Measurements from ENCODE around the gene C2CD4C.
"Not testable (repeated sequence)": the region's sequence is repeated elsewhere in the genome, so short reads cannot be mapped to it uniquely, and the experiment has no call there.

C2CD4C gene

DNA sequence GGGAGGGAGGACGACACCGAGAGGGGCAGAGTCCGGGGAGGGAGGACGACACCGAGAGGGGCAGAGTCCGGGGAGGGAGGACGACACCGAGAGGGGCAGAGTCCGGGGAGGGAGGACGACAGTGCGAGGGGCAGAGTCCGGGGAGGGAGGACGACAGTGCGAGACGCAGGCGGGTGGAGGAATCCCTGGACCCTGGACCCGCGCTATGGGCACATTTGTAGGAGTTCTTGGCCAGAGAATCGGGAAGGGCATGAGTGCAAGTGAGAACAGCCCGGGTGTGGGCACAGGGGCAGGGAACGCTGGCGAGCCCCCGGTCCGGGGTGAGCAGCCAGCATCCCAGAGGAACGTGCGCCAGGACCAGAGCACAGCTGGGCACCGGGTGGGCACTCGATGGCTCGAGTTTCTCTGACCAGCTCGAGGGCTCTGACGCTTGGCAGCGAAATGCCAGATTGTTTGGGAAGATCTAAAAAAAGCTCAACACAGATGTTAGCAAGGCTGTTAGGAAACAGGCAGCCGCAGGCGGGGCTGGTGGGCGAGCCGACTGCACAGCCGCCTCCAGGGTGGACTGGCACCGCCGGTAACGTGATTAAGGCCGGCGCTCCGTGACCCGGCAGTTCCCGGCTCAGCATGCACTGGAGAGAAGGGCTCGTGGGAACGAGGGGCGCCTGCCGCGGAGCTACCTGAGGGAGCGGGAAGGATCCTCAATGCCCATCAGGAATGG is 17.9 kb upstream of the C2CD4C start:
- TF ChIP-seq, protein P1, sequence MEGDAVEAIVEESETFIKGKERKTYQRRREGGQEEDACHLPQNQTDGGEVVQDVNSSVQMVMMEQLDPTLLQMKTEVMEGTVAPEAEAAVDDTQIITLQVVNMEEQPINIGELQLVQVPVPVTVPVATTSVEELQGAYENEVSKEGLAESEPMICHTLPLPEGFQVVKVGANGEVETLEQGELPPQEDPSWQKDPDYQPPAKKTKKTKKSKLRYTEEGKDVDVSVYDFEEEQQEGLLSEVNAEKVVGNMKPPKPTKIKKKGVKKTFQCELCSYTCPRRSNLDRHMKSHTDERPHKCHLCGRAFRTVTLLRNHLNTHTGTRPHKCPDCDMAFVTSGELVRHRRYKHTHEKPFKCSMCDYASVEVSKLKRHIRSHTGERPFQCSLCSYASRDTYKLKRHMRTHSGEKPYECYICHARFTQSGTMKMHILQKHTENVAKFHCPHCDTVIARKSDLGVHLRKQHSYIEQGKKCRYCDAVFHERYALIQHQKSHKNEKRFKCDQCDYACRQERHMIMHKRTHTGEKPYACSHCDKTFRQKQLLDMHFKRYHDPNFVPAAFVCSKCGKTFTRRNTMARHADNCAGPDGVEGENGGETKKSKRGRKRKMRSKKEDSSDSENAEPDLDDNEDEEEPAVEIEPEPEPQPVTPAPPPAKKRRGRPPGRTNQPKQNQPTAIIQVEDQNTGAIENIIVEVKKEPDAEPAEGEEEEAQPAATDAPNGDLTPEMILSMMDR (IDR thresholded peaks at IDR 0.05; ENCODE audit: extremely low read depth, missing control alignments): no peak
- no peak for DNase-seq (ENCODE audit: low spot score)

DNA sequence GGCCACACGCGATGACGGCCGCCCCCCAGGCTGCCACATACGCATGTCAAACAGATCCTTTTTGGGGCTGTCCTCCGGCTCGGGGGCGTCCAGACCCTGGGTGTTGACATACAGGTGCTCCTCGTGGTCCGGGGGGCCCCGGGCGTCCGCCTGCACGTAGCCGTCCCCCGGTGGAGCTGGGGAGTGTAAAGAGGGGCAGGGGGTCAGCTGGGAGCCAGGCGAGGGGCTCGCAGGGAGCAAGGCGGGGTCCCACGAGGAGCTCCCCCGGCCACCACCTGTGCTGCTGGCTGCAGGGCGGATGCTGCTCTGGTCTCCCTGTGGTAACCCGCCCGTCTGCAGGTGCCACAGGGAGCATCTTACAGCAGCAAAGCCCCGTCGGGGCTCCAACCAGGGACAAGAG is 16.1 kb upstream of the C2CD4C start:
- TF ChIP-seq, protein P1 (IDR thresholded peaks at IDR 0.05; ENCODE audit: extremely low read depth, missing control alignments): no peak
- DNase-seq (ENCODE audit: low spot score): no peak

DNA sequence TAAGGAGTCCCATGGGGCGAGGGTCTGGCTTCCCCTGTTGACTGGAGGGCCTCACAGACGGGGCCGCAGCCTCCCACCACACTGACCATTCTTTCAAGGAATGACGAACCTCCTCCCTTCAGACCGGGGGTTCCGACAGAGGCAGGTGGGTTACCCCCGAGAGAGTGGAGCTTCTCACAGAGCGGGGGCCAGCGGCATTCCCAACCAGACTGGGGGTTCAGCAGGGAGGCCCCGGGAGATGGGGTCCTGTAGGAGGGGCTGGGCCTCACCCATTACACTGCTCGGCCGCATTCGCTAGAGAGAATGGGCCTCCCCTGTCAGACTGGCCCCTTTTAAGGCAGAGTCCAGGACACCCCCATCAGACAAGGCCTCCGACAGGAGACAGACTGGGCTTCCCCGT is 15.6 kb upstream of the C2CD4C start:
- TF ChIP-seq, protein P1 (IDR thresholded peaks at IDR 0.05; ENCODE audit: extremely low read depth, missing control alignments): no peak

DNA sequence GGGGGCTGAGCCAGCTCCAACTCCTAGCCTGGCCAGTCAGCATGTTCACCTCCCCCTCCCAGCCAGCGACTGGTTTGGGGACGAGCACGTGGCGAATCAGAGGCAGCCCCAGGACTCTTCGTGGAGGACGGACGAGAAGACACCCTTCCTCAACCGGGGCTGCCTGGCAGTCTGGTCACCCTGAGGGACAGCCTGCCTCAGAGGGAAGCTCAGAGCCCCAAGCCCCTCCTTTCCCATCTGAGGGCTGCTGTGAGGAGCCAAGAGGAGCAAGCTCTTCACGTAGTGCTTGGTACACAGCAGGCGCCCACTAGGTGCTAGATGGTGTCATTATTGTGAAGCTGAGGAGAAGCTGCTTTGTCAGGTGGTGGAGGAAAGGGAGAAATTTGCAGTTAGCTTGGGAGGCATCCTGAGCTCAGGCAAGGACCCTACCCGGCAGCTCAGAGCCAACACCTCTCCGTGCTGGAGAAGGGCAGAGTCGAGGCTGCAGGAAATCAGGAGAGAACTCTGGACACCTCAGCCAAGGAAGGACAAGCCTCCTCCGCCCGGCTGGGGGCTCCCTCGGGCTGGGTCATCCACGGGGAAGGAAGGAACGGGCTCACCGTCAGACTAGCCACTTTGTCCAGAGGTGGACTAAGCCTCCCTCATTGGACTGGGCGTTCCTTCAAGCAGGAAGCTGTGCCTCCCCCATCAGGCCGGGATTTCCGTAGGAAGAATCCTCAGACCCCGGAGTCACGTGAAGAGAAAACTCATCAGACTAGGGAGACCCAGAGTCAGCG is 14.9 kb upstream of the C2CD4C start:
- DNase-seq (ENCODE audit: low spot score): no peak
- TF ChIP-seq, protein P1 (IDR thresholded peaks at IDR 0.05; ENCODE audit: extremely low read depth, missing control alignments): no peak

More for the DNA sequence above, 15.6 kb upstream of the C2CD4C start:
- DNase-seq (ENCODE audit: low spot score): no peak

DNA sequence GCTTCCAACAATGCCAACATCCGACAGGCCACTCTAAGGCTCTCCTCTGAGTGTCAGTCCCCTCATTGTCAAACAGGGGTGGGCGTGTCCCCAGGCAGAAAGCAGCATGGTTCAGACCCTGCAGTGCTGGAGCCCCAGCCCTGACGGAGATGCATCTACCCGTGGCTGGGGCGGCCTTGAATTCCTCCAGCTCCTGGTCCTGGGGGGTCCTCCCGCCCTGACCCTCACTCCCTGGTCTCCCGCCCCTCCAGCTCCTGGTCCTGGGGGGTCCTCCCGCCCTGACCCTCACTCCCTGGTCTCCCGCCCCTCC is 13.9 kb upstream of the C2CD4C start:
- DNase-seq (ENCODE audit: low spot score): not testable (repeated sequence)

GRCh38 chr19:422213-422916 is 13.4 kb upstream of the C2CD4C start:
- TF ChIP-seq, protein P1 (IDR thresholded peaks at IDR 0.05; ENCODE audit: extremely low read depth, missing control alignments): no peak
- no peak for DNase-seq (ENCODE audit: low spot score)

- DNase-seq (ENCODE audit: low spot score): no peak
- TF ChIP-seq, protein P1 (IDR thresholded peaks at IDR 0.05; ENCODE audit: extremely low read depth, missing control alignments): no peak
Measured at GRCh38 chr19:419721-420515, 11.0 kb upstream of the C2CD4C start.
